ENCODE measurements around the gene NT5DC1.
A peak's percentile ranks its signal among the peaks of the same experiment; 100 is the strongest.

NT5DC1 gene

DNA sequence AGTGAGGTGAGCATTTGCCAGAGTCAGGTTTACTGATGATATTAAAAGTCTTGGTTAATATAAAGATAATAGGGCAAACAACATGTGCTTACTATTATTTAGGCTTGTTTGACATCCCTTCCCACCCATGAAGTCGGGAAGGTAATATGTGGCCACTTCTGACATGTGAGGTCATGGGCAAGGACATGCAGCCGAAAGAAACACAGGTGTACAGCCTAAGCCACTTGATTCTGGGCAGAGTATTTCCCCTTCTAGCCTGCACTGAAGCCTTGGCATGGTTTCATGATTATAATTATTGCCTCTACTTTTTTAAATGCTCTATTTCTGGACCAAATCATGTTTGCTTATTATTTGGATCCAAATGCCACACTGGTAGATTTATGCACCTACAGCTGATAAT is 100.9 kb downstream of the NT5DC1 start:
- DNase-seq, result no peak

DNA sequence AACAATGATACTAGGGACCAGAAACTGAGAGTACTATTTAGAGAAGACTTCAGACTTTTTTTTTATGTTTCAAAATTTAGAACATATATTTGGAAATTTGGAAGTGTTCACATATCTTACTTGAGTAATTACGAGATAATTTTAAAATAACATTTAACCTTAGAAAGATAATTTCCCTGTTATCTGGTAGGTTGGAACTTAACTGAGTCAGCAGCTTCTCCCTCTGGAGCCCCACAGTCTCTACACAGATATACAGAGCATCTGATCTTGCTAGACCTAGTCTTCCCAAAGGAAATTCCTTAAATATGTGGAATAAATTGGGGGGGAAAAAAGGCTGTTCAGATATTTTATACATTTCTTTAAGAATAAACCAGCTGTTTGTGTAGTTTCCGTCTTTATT is 104.6 kb downstream of the NT5DC1 start:
- DNase-seq, result no peak

DNA sequence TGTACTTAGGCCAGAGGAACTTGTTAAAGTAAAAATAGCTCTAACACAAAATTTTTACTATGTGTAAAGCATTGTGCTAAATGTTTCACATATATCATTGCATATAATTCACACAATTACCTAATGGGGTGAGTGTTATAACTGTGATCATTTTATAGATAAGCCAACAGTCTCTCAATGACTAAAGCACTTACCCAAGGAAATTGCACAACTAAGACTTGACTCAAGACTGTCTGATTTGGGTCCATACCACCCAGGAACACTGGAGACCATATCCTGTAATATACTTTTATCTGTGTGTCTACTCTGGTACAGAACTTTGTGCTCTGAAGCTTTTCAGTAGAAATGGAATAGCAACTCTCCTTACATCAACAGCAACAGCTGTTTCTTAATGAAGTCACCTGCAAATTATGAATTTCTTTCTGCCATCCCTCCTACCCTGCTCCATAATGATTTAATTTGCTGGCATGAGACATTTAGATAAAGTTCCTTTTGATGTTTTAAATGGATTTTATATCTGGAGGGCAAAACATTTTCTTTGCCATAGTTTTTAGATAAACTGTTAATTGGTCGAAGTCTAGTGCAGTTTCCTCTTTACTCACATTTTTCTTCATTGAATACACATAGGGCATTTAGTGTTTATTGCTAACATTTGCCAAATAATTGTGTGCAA is 105.7 kb downstream of the NT5DC1 start:
- DNase-seq, result no peak

GRCh38 chr6:116208056-116208785 is 107.6 kb downstream of the NT5DC1 start:
- DNase-seq, result no peak

GRCh38 chr6:116210316-116210715 is 109.7 kb downstream of the NT5DC1 start:
- DNase-seq, result no peak

- peak; percentile 3 for DNase-seq
Observed at GRCh38 chr6:116210750-116211425, 110.2 kb downstream of the NT5DC1 start.

DNA sequence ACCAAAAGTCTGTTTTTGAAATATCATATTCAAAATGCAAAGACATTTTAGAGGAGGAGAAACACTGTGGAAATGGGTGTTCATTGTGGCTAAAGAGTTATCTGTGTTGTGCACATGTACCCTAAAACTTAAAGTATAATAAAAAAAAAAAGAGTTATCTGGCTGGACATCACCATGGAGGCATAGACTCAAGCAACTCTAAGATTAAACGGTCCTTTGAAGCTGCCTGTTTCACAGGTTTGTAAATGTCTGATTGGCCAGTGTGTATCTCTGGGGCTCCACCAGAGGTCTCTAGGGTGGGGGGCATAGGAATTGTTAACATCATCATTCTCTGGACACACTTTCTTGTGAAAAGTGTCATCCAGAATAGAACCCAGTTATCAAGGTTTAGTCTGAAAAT is 114.0 kb downstream of the NT5DC1 start:
- DNase-seq, result no peak

DNA sequence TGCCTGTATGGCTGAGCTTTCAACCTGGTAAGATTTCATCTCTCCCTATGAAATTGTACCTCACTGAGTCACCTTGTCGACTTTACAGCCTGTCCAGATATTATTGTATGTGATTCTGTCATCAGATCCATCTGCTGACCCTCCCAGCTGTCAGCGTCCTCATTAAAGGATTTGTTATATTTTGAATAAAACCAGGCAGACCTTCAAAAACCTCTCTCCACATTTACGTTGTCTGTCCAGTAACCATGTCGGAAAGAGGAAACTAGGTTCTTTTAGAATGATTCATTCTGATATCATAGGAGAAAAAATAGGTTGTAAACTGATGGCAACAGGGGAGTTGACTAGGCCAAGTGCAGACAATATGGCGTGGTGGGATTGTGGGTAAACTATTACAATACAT is 114.8 kb downstream of the NT5DC1 start:
- DNase-seq, result no peak

DNA sequence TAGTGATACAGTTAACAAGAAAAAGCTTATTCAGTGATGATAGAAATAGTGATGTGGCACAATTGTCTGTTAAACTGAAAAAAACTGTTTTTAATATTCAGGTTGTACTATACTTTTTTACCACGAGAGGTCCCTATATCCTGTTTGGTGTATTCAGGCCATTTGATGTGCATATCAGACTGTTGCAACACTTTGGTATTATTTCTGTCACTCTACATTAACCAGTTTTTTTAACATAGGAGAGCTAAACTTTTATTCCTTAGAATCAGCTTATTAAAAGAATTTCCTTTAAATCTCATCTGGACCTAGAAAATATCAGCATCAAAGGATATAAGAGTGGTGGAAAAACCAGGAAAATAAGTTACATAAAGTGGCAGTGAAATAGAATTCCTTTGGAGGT is 116.4 kb downstream of the NT5DC1 start:
- no peak for DNase-seq

- no peak for DNase-seq
Observed at GRCh38 chr6:116218172-116218633, 117.5 kb downstream of the NT5DC1 start.

DNA sequence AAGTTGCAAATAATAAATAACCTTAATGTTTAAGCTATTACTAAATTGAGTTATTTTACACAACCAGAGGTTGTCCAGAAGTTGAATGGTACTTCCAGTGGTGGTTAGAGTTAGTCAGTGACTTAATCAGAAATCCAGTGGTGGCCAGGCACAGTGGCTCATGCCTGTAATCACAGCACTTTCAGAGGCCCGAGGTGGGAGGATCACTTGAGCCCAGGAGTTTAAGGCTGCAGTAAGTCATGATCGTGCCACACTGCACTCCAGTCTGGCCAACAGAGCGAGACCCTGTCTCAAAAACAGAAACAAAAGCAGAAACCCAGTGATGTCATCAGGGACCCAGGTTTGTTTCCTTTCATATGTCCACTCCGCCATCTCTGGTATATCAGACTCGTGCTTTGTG is 118.2 kb downstream of the NT5DC1 start:
- no peak for DNase-seq

DNA sequence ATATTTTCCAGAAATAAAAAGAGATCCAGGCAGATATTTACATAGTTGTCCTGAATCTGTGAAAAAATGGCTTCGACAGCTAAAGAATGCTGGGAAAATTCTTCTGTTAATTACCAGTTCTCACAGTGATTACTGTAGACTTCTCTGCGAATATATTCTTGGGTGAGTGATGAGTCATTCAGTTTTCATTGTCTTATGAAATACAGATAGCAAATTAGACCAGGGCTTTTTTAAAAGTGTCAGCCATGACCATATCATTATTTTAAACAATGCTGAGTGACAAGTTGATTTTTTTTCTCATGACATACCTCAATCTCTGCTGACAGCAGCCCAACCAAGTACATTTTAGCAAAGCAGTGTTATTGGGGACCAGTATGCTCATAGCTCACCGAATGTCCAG is 120.4 kb downstream of the NT5DC1 start:
- no peak for DNase-seq

GRCh38 chr6:116221911-116222310 is 121.3 kb downstream of the NT5DC1 start:
- DNase-seq, result no peak

- no peak for DNase-seq
Observed at GRCh38 chr6:116223355-116223754, 122.7 kb downstream of the NT5DC1 start.

- no peak for DNase-seq
Observed at GRCh38 chr6:116229287-116229913, 128.7 kb downstream of the NT5DC1 start.

DNA sequence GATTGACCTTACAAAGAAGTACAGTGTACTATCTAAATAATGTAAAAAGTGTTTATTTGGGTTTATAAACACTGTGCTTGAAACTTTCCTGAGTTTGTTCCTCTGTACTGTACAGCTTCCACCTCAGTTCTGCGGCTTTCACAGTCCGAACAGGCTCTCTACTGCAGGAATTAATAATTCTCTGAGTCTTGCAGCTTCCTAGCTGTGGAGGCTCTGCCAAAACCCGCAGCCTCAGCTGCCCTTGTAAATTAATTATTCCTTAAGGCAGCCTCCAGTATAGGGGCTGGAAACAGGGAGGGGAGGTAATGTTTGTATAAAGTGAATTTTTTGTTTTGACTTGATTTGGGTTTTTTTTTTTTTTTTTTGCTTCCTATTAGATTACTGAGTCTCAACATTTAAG is 134.0 kb downstream of the NT5DC1 start:
- no peak for DNase-seq

DNA sequence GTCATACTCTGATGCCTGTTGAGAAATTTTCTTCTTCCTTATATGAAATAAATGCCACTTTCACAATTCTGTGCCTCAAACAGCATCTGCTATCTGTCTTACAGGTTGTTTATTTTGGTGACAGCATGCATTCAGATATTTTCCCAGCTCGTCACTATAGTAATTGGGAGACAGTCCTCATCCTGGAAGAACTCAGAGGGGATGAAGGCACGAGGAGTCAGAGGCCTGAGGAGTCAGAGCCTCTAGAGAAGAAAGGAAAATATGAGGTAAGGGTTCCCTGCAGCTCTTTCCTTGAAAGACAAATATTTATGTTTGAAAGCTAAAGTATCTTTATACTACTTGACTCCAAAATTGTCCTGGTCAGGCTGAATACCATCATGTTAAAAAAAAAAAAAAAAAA is 137.4 kb downstream of the NT5DC1 start:
- no peak for DNase-seq

GRCh38 chr6:116239256-116239655 is 138.6 kb downstream of the NT5DC1 start:
- DNase-seq, result no peak

DNA sequence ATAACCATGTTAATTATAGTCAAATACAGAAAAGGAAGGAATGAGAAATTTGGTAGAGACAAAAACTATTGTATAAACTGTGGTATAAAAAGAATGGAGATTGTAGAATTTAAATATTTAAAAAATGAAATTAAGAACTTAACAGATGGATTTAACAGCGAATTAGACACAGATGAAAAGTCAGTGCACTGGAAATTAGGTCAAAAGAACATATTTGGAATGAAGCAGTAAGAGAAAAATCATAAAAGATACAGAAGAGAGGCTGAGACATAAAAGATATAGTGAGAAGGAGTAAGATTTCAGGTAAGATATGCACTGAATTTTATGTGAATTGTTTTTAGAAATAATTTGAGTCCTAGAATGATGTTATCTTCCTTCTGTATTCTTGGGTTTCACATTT is 139.2 kb downstream of the NT5DC1 start:
- no peak for DNase-seq

DNA sequence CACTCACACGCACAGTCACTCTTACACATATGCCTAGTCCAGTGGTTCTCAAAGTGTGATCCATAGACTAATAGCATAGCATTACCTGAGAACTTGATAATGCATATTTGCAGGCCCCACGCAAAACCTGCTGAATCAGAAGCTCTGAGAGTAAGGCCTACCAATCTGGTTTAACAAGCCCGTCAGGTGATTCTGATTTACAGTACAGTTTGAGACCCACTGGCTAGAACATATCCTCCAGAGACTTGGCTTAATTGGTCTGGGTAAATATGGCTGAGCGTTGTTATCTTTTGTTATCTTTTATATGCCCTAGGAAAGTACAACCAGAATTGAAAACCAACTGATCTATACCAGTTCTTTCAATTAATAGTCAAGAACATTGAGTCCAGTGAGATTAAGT is 143.6 kb downstream of the NT5DC1 start:
- DNase-seq, result no peak

GRCh38 chr6:116246089-116246488 is 145.4 kb downstream of the NT5DC1 start:
- DNase-seq, result no peak

DNA sequence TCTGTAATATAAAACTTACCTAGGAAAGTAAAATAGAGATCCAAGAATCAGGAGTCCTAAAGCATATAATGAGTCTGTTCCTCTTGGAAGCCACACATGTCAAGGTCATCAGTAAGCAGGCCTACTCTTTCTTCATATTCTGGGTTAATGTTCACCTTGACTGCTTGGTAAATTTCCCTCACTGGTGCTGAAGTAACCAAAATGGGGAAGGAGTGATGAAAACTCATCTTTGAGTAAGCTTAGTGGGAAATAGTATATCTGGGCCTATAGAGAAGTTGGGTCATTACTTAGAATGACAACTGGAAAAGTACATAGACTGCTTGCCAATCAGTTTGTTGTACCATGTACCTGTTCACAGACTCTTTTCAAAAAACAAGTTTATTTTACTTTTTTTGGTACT is 146.6 kb downstream of the NT5DC1 start:
- no peak for DNase-seq

GRCh38 chr6:116248577-116248976 is 147.9 kb downstream of the NT5DC1 start:
- no peak for DNase-seq

Measured in NCI-H1092 (cell line).